Measurements from ENCODE around the gene SEC24D. TPM values are rescaled to one million over a fixed set of nuclear protein-coding genes. Genes with fewer than 3 reads are reported as not detected.
A peak's percentile ranks its signal among the peaks of the same experiment; 100 is the strongest.

Gene SEC24D
- total and polyA plus RNA-seq, 9 of the 15 experiments (the other 6 are each of a cell fraction or from before 2014, with no cell fraction given) = 7.1 to 22.5 (median 11.3) TPM

DNA sequence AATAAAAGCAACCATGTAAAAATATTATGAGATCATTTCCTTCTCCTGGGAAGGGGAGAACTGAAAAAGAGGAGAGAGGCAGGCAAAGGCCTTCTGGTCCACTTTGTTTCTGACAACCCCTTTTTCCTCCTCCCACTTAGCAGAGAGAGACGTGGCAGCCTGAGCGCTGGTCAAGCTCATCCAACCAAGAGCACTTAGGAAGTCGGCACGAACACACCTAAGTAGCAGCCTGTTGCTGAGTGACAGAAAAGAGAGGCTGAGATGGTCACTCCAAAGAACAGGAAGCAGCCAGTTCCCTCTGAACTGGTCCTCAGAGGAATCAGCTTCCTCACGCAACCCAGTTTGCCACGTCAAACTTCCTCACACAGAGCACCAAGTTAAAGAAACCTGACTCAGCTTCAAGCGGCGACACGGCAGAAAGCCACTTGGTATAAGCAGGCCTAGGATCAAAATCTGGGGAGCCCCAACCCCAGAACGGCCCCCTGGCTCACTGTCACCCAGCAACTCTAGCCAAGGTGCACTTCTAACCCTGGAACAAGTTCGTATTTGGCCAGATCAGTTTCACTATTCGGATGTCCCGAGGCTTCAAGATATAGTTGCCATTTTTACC is 861 bp downstream of the SEC24D start (continued):
- TF ChIP-seq RBM14 (IDR thresholded peaks at IDR 0.05; ENCODE audit: borderline replicate concordance, insufficient read depth, low read depth, low read length) = no peak
- peak; percentile 62 for TF ChIP-seq REST (IDR thresholded peaks at IDR 0.05; ENCODE audit: borderline replicate concordance)
- no peak for TF ChIP-seq REST (CRISPR knock-in tag; IDR thresholded peaks at IDR 0.05; ENCODE audit: low read depth)
- TF ChIP-seq MYC (IDR thresholded peaks at IDR 0.05; ENCODE audit: low read depth, low read length) = no peak
- no peak for TF ChIP-seq MYC (CRISPR knock-in tag; IDR thresholded peaks at IDR 0.05; ENCODE audit: borderline replicate concordance, low read depth)
- TF ChIP-seq MAFK (IDR thresholded peaks at IDR 0.05; ENCODE audit: low read length) = peak; percentile 56
- TF ChIP-seq ZNF316 (IDR thresholded peaks at IDR 0.05) = peak; percentile 90
